Measurements from ENCODE around the gene C12orf76.

DNA sequence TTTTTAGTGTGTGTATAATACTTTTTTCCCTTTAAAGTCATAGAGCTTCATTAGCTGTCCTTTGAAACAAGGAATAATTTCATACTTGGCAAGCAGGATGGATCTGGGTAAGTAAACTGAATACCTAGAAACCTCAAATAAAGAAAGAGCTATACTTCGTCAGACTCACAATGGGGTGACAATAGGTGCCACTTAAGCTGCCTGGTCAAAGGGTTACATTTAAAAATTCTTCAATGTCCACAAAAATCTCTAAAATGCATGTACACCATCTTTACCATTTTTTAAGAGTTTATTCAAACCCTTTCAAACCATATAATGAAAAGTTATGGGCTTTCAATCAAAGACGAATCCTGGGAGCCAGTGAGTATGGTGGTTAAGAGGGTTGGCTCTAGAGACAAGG lies 55.2 kb downstream of the C12orf76 start:
- TF ChIP-seq, protein P1, sequence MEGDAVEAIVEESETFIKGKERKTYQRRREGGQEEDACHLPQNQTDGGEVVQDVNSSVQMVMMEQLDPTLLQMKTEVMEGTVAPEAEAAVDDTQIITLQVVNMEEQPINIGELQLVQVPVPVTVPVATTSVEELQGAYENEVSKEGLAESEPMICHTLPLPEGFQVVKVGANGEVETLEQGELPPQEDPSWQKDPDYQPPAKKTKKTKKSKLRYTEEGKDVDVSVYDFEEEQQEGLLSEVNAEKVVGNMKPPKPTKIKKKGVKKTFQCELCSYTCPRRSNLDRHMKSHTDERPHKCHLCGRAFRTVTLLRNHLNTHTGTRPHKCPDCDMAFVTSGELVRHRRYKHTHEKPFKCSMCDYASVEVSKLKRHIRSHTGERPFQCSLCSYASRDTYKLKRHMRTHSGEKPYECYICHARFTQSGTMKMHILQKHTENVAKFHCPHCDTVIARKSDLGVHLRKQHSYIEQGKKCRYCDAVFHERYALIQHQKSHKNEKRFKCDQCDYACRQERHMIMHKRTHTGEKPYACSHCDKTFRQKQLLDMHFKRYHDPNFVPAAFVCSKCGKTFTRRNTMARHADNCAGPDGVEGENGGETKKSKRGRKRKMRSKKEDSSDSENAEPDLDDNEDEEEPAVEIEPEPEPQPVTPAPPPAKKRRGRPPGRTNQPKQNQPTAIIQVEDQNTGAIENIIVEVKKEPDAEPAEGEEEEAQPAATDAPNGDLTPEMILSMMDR (IDR thresholded peaks at IDR 0.05) = no peak
- no peak for TF ChIP-seq POLR2A (IDR thresholded peaks at IDR 0.05)

All from breast epithelium (tissue), 3 donors.